ENCODE results near the gene SORCS3. TPM values are rescaled to one million over a fixed set of nuclear protein-coding genes. Genes with fewer than 3 reads are reported as not detected.

The SORCS3 gene
- total RNA-seq, 1 donor from 2014 or later = 0.26 TPM

GRCh38 chr10:105025092-105025491, 384.0 kb downstream of the SORCS3 start:
- Histone ChIP-seq H4K20me1 (ENCODE audit: low read depth) (no peaks in the 10 kb centered on the region), H3K9ac (no peak overlapping the region), H3K4me2 (no peak overlapping the region), H3K9me3 (ENCODE audit: low read depth) (no peaks in the 10 kb centered on the region), H2AFZ (replicated peaks) (peak overlapping the region; percentile 64), H3K79me2 (ENCODE audit: low read depth) (no peaks in the 10 kb centered on the region), H3F3A (ENCODE audit: low read depth) (no peaks in the 10 kb centered on the region), H3K4me1 (peaks cover 20% of the 10 kb centered on the region), H3K27ac (no peak overlapping the region), H3K4me3 (no peak overlapping the region), H3K27me3 (no peaks in the 10 kb centered on the region), H3K36me3 (no peaks in the 10 kb centered on the region)
- Mint-ChIP-seq H3K36me3 (no peaks in the 10 kb centered on the region), H3K9me3 (no peaks in the 10 kb centered on the region), H3K4me3 (no peak overlapping the region), H3K27me3 (ENCODE audit: insufficient read depth, low read depth) (peaks cover 2% of the 10 kb centered on the region), H3K4me1 (peaks cover 14% of the 10 kb centered on the region), H3K27ac (no peak overlapping the region)
- TF ChIP-seq CTCF (IDR thresholded peaks at IDR 0.05) (no peak), EZH2phosphoT487 (IDR thresholded peaks at IDR 0.05) (no peak), EZH2 (IDR thresholded peaks at IDR 0.05) (no peak)
- no peak for DNase-seq (ENCODE audit: low spot score)

- H3K4me3 Mint-ChIP-seq = no peak overlapping the region
- no peak overlapping the region for H3K9ac ChIP-seq
- no peak for DNase-seq (ENCODE audit: low spot score)
- no peaks in the 10 kb centered on the region for H3K9me3 ChIP-seq (ENCODE audit: low read depth)
- H3K4me3 ChIP-seq = no peak overlapping the region
- TF ChIP-seq EZH2phosphoT487 (IDR thresholded peaks at IDR 0.05) (no peak), EZH2 (IDR thresholded peaks at IDR 0.05) (no peak), CTCF (IDR thresholded peaks at IDR 0.05) (no peak)
- H2AFZ ChIP-seq (replicated peaks) = no peak overlapping the region
- H3K27ac Mint-ChIP-seq = no peak overlapping the region
- H3K4me2 ChIP-seq = no peak overlapping the region
- H3K4me1 ChIP-seq = peaks cover 20% of the 10 kb centered on the region
- no peaks in the 10 kb centered on the region for H3K36me3 Mint-ChIP-seq
- H3K79me2 ChIP-seq (ENCODE audit: low read depth) = no peaks in the 10 kb centered on the region
- no peaks in the 10 kb centered on the region for H3K9me3 Mint-ChIP-seq
- peaks cover 2% of the 10 kb centered on the region for H3K27me3 Mint-ChIP-seq (ENCODE audit: insufficient read depth, low read depth)
- H3K36me3 ChIP-seq = no peaks in the 10 kb centered on the region
- H4K20me1 ChIP-seq (ENCODE audit: low read depth) = no peaks in the 10 kb centered on the region
- peaks cover 14% of the 10 kb centered on the region for H3K4me1 Mint-ChIP-seq
- no peak overlapping the region for H3K27ac ChIP-seq
- no peaks in the 10 kb centered on the region for H3K27me3 ChIP-seq
- no peaks in the 10 kb centered on the region for H3F3A ChIP-seq (ENCODE audit: low read depth)
Measured at GRCh38 chr10:105026566-105026965, 385.5 kb downstream of the SORCS3 start.

- Mint-ChIP-seq H3K4me1 (peaks cover 2% of the 10 kb centered on the region), H3K4me3 (no peak overlapping the region), H3K9me3 (no peaks in the 10 kb centered on the region), H3K36me3 (no peaks in the 10 kb centered on the region), H3K27me3 (ENCODE audit: insufficient read depth, low read depth) (peaks cover 2% of the 10 kb centered on the region), H3K27ac (no peak overlapping the region)
- Histone ChIP-seq H3F3A (ENCODE audit: low read depth) (no peaks in the 10 kb centered on the region), H3K27me3 (no peaks in the 10 kb centered on the region), H3K9ac (no peak overlapping the region), H3K4me3 (no peak overlapping the region), H3K9me3 (ENCODE audit: low read depth) (no peaks in the 10 kb centered on the region), H3K4me1 (peaks cover 11% of the 10 kb centered on the region), H3K36me3 (no peaks in the 10 kb centered on the region), H3K27ac (no peak overlapping the region), H2AFZ (replicated peaks) (no peak overlapping the region), H3K4me2 (no peak overlapping the region), H4K20me1 (ENCODE audit: low read depth) (no peaks in the 10 kb centered on the region), H3K79me2 (ENCODE audit: low read depth) (no peaks in the 10 kb centered on the region)
- TF ChIP-seq CTCF (IDR thresholded peaks at IDR 0.05) (no peak), EZH2 (IDR thresholded peaks at IDR 0.05) (no peak), EZH2phosphoT487 (IDR thresholded peaks at IDR 0.05) (no peak)
- no peak for DNase-seq (ENCODE audit: low spot score)
Measured at GRCh38 chr10:105029286-105029685, 388.2 kb downstream of the SORCS3 start.

All from neural progenitor cell (in vitro differentiated cells).